Naive thymus-derived CD4-positive, alpha-beta T cell (primary cell): ENCODE data around the gene IGF2BP1. TPM values are rescaled to one million over a fixed set of nuclear protein-coding genes. Genes with fewer than 3 reads are reported as not detected.

ENCODE experiments used
- ATAC-seq: fragments of 150-1000 bp; cut with Tn5 transposase; 2 replicates; pipeline ENCODE4 v1.10.0; 2021; ENCODE audit warnings: mild to moderate bottlenecking, moderate library complexity
- CTCF ChIA-PET: fragments of 350-600 bp; sonication (Branson Sonifier 250); formaldehyde crosslinking; loops from one replicate; lab custom pipeline; 2021; ENCODE audit warnings: antibody characterized with exemption; lab: Charles Lee
- POLR2A ChIA-PET: fragments of 350-600 bp; sonication (Branson Sonifier 250); formaldehyde crosslinking; loops from one replicate; lab custom pipeline; 2021; ENCODE audit warnings: antibody characterized with exemption, inconsistent platforms; lab: Charles Lee
- DNase-seq, 9 donors: peaks; one replicate each; pipeline versions ENCODE4 v3.0.0 to v3.0.0-alpha.2; 2020 to 2022; ENCODE audit warnings: mixed read lengths in 1 of 9
- H3K27ac ChIP-seq: one replicate; pipeline ENCODE4 v1.7.0; 2013; ENCODE audit warnings: mild to moderate bottlenecking, low read depth, low read length, moderate library complexity
- H3K27me3 ChIP-seq, 2 donors: one replicate each; pipeline ENCODE4 v1.7.0; 2013; ENCODE audit warnings: low read length in 2 of 2, mild to moderate bottlenecking in 2 of 2, moderate library complexity in 2 of 2; ENCODE audit not compliant: control insufficient read depth in 2 of 2, insufficient read depth in 2 of 2
- H3K36me3 ChIP-seq, 3 experiments: 1 replicate in 2 of 3; 2 replicates in 1 of 3; pipeline ENCODE4 v1.7.0; 2013; ENCODE audit warnings: low read length in 3 of 3, mild to moderate bottlenecking in 3 of 3, moderate library complexity in 1 of 3; ENCODE audit not compliant: insufficient read depth in 3 of 3, control insufficient read depth in 2 of 3
- H3K4me1 ChIP-seq, 2 donors: one replicate each; pipeline ENCODE4 v1.7.0; 2013; ENCODE audit warnings: low read length in 2 of 2, mild to moderate bottlenecking in 2 of 2, moderate library complexity in 1 of 2; ENCODE audit not compliant: control insufficient read depth in 2 of 2, insufficient read depth in 2 of 2
- H3K4me3 ChIP-seq: 2 replicates; pipeline ENCODE4 v1.7.0; 2013; ENCODE audit warnings: mild to moderate bottlenecking, low read length
- H3K9me3 ChIP-seq, 3 experiments: 1 replicate in 2 of 3; 2 replicates in 1 of 3; pipeline ENCODE4 v1.7.0; 2013; ENCODE audit warnings: low read length in 3 of 3; ENCODE audit not compliant: control insufficient read depth in 2 of 3
- H3K27ac Mint-ChIP-seq, 9 donors: one replicate each; pipeline ENCODE4 v1.8.0; 2020 to 2022; ENCODE audit warnings: mixed read lengths in 9 of 9, mild to moderate bottlenecking in 8 of 9, moderate library complexity in 5 of 9, inconsistent platforms in 2 of 9
- H3K27me3 Mint-ChIP-seq, 5 donors: one replicate each; pipeline ENCODE4 v1.8.0; 2021 to 2022; ENCODE audit warnings: mixed read lengths in 5 of 5, mild to moderate bottlenecking in 1 of 5
- H3K36me3 Mint-ChIP-seq, 5 donors: one replicate each; pipeline ENCODE4 v1.8.0; 2020 to 2022; ENCODE audit warnings: mixed read lengths in 5 of 5, mild to moderate bottlenecking in 3 of 5, inconsistent platforms in 1 of 5
- H3K4me1 Mint-ChIP-seq, 7 donors: one replicate each; pipeline ENCODE4 v1.8.0; 2020 to 2022; ENCODE audit warnings: mixed read lengths in 7 of 7, mild to moderate bottlenecking in 3 of 7, inconsistent platforms in 1 of 7
- H3K4me3 Mint-ChIP-seq, 10 donors: one replicate each; pipeline ENCODE4 v1.8.0; 2020 to 2022; ENCODE audit warnings: mild to moderate bottlenecking in 10 of 10, mixed read lengths in 10 of 10, moderate library complexity in 6 of 10, inconsistent platforms in 2 of 10
- H3K9me3 Mint-ChIP-seq, 11 donors: one replicate each; pipeline ENCODE4 v1.8.0; 2020 to 2022; ENCODE audit warnings: mixed read lengths in 11 of 11, mild to moderate bottlenecking in 4 of 11, inconsistent platforms in 1 of 11, moderate library complexity in 1 of 11
- intact Hi-C, 2 donors: fragments of 100-400 bp; cut with micrococcal nuclease; formaldehyde crosslinking; loops; one replicate each; pipeline ENCODE4 v1.15.1; 2023
- polyA plus RNA-seq, 2 donors: library from polyadenylated mRNA; unstranded; fragments of 300-500 nt; fragmentation: Illumina TruSeq; gene quantifications; one replicate each; pipeline ENCODE4 v1.2.3, GENCODE V29; 2021
- total RNA-seq, 6 experiments: library from RNA in 5 of 6; stranded (reverse) in 5 of 6; gene quantifications; 1 replicate in 5 of 6; 2 replicates in 1 of 6; pipeline ENCODE4 v1.2.3 and lab custom pipeline; 2021 to 2026

The IGF2BP1 gene
- total RNA-seq (not detected), polyA plus RNA-seq (not detected), total RNA-seq (lab: John Stamatoyannopoulos, UW) (not detected)

GRCh38 chr17:48997103-48997826, at the start of gene IGF2BP1:
Gene IGF2BP1 (plus strand): TSS chr17:48997385. CDS start chr17:48997746, 361 bp downstream.
- DNase-seq (peak in 4 of 9 donors; percentile 15 to 31 (median 23)), ATAC-seq (peak; percentile 24)
- H3K4me1 ChIP-seq = peaks cover 8 to 22% of the 10 kb centered on the region in 2 donors
- H3K27me3 ChIP-seq = peaks cover 34 to 74% of the 10 kb centered on the region in 2 donors
- Mint-ChIP-seq H3K4me1 (peaks cover 14 to 40% (median 23%) of the 10 kb centered on the region in 7 donors), H3K36me3 (peaks cover 0 to 4% (median 0%) of the 10 kb centered on the region in 5 donors), H3K9me3 (peaks cover 0 to 39% (median 4%) of the 10 kb centered on the region in 11 donors), H3K27ac (peak within 1 kb of the TSS in 2 of 9 donors; percentile 65 to 82), H3K27me3 (peaks cover 79 to 88% (median 84%) of the 10 kb centered on the region in 5 donors), H3K4me3 (peak within 1 kb of the TSS; percentile 64 to 82 (median 72))
- ChIA-PET POLR2A (no interaction called here), CTCF (no interaction called here)
- intact Hi-C loops = loop anchor here (2.0 to 10.0 kb wide), 4 partner anchors 105 to 385 kb away; partner anchors contain the start of genes ATP5MC1 (in 1 of the 2), HOXB13 (in 1 of the 2), HOXB7 (in 1 of the 2) and PRAC1 (in 1 of the 2)
- no peaks in the 10 kb centered on the region for H3K36me3 ChIP-seq
- H3K9me3 ChIP-seq = no peaks in the 10 kb centered on the region
- no peak within 1 kb of the TSS for H3K27ac ChIP-seq
- peak within 1 kb of the TSS; percentile 12 for H3K4me3 ChIP-seq

GRCh38 chr17:48951572-48951971, 45.6 kb upstream of the IGF2BP1 start:
- Histone ChIP-seq H3K4me3 (no peak overlapping the region), H3K4me1 (no peaks in the 10 kb centered on the region), H3K36me3 (no peaks in the 10 kb centered on the region), H3K9me3 (no peaks in the 10 kb centered on the region), H3K27me3 (peaks cover 0 to 5% of the 10 kb centered on the region in 2 donors), H3K27ac (no peak overlapping the region)
- H3K27ac Mint-ChIP-seq = no peak overlapping the region
- H3K4me3 Mint-ChIP-seq = no peak overlapping the region
- ChIA-PET CTCF (no interaction called here), POLR2A (interaction anchor here (0.6 kb wide), 1 partner anchor 62 kb away, joined by 3 read pairs; no protein-coding TSS in a partner anchor)
- no peaks in the 10 kb centered on the region for H3K36me3 Mint-ChIP-seq
- H3K27me3 Mint-ChIP-seq = peaks cover 8 to 27% (median 16%) of the 10 kb centered on the region in 5 donors
- peaks cover 0 to 4% (median 0%) of the 10 kb centered on the region in 7 donors for H3K4me1 Mint-ChIP-seq
- H3K9me3 Mint-ChIP-seq = peaks cover 0 to 2% (median 0%) of the 10 kb centered on the region in 11 donors
- intact Hi-C loops = no loop called here
- ATAC-seq (no peak), DNase-seq (no peak)

- Histone ChIP-seq H3K36me3 (no peaks in the 10 kb centered on the region), H3K9me3 (no peaks in the 10 kb centered on the region), H3K4me1 (no peaks in the 10 kb centered on the region), H3K27ac (no peak overlapping the region), H3K27me3 (peaks cover 0 to 5% of the 10 kb centered on the region in 2 donors), H3K4me3 (no peak overlapping the region)
- Mint-ChIP-seq H3K4me3 (no peak overlapping the region), H3K4me1 (peaks cover 0 to 4% (median 0%) of the 10 kb centered on the region in 7 donors), H3K27me3 (peaks cover 11 to 25% (median 19%) of the 10 kb centered on the region in 5 donors), H3K9me3 (peaks cover 0 to under 1% (median 0%) of the 10 kb centered on the region in 11 donors), H3K36me3 (no peaks in the 10 kb centered on the region), H3K27ac (no peak overlapping the region)
- ChIA-PET POLR2A (no interaction called here), CTCF (no interaction called here)
- DNase-seq (peak in 1 of 9 donors; percentile 26), ATAC-seq (no peak)
- intact Hi-C loops = no loop called here
These were observed 44.3 kb upstream of the IGF2BP1 start for GRCh38 chr17:48952904-48953303.

- intact Hi-C loops = no loop called here
- H3K4me3 Mint-ChIP-seq = no peak overlapping the region
- Histone ChIP-seq H3K27ac (no peak overlapping the region), H3K4me3 (no peak overlapping the region), H3K36me3 (no peaks in the 10 kb centered on the region), H3K4me1 (no peaks in the 10 kb centered on the region), H3K9me3 (no peaks in the 10 kb centered on the region), H3K27me3 (peaks cover 0 to 5% of the 10 kb centered on the region in 2 donors)
- H3K27me3 Mint-ChIP-seq = peaks cover 19 to 27% (median 22%) of the 10 kb centered on the region in 5 donors
- DNase-seq (no peak), ATAC-seq (no peak)
- no peaks in the 10 kb centered on the region for H3K36me3 Mint-ChIP-seq
- no peaks in the 10 kb centered on the region for H3K9me3 Mint-ChIP-seq
- ChIA-PET POLR2A (no interaction called here), CTCF (no interaction called here)
- peaks cover 0 to 4% (median 0%) of the 10 kb centered on the region in 7 donors for H3K4me1 Mint-ChIP-seq
- H3K27ac Mint-ChIP-seq = no peak overlapping the region
These were observed 42.9 kb upstream of the IGF2BP1 start for GRCh38 chr17:48954300-48954755.

- Mint-ChIP-seq H3K27ac (no peak overlapping the region), H3K4me1 (peaks cover 0 to 3% (median 0%) of the 10 kb centered on the region in 7 donors), H3K27me3 (peaks cover 32 to 44% (median 38%) of the 10 kb centered on the region in 5 donors), H3K36me3 (no peaks in the 10 kb centered on the region), H3K9me3 (peaks cover 0 to 3% (median 0%) of the 10 kb centered on the region in 11 donors), H3K4me3 (no peak overlapping the region)
- peaks cover 0 to 7% of the 10 kb centered on the region in 2 donors for H3K27me3 ChIP-seq
- no peaks in the 10 kb centered on the region for H3K9me3 ChIP-seq
- ATAC-seq = no peak
- H3K4me3 ChIP-seq = no peak overlapping the region
- intact Hi-C loops = no loop called here
- no peaks in the 10 kb centered on the region for H3K36me3 ChIP-seq
- ChIA-PET CTCF (no interaction called here), POLR2A (no interaction called here)
- DNase-seq = no peak
- no peak overlapping the region for H3K27ac ChIP-seq
- no peaks in the 10 kb centered on the region for H3K4me1 ChIP-seq
These were observed 36.2 kb upstream of the IGF2BP1 start for GRCh38 chr17:48960834-48961515.

- Histone ChIP-seq H3K27me3 (peaks cover 0 to 7% of the 10 kb centered on the region in 2 donors), H3K4me3 (no peak overlapping the region), H3K36me3 (no peaks in the 10 kb centered on the region), H3K4me1 (no peaks in the 10 kb centered on the region), H3K27ac (no peak overlapping the region), H3K9me3 (no peaks in the 10 kb centered on the region)
- intact Hi-C loops = no loop called here
- no peak overlapping the region for H3K27ac Mint-ChIP-seq
- no peak overlapping the region for H3K4me3 Mint-ChIP-seq
- no peaks in the 10 kb centered on the region for H3K36me3 Mint-ChIP-seq
- ATAC-seq = no peak
- DNase-seq = no peak
- POLR2A ChIA-PET = no interaction called here
- CTCF ChIA-PET = no interaction called here
- peaks cover 0 to 3% (median 0%) of the 10 kb centered on the region in 11 donors for H3K9me3 Mint-ChIP-seq
- H3K4me1 Mint-ChIP-seq = peaks cover 0 to under 1% (median 0%) of the 10 kb centered on the region in 7 donors
- H3K27me3 Mint-ChIP-seq = peaks cover 29 to 41% (median 37%) of the 10 kb centered on the region in 5 donors
These were observed 35.5 kb upstream of the IGF2BP1 start for GRCh38 chr17:48961516-48962233.
